ENCODE data around the gene SKOR2.

DNA sequence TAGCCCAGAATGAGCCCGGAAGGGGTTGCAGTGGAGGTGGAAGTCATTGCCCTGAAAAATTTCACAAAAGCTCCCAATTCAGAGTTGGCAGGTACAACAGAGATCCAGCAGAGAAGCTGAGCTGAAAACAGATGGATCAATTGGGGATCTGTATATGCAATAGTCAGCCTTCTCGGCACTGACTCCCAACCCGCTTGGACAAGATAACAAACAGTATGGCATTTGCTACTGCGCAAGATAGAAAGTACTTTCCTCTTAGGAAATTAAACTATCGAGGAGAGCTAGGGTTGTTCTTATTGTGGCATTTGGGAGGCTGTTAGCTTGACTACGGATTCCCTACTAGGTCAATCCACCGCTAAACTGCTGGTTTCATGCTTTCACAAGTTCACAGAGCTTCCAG, 63.7 kb downstream of the SKOR2 start:
- TF ChIP-seq, protein P1, sequence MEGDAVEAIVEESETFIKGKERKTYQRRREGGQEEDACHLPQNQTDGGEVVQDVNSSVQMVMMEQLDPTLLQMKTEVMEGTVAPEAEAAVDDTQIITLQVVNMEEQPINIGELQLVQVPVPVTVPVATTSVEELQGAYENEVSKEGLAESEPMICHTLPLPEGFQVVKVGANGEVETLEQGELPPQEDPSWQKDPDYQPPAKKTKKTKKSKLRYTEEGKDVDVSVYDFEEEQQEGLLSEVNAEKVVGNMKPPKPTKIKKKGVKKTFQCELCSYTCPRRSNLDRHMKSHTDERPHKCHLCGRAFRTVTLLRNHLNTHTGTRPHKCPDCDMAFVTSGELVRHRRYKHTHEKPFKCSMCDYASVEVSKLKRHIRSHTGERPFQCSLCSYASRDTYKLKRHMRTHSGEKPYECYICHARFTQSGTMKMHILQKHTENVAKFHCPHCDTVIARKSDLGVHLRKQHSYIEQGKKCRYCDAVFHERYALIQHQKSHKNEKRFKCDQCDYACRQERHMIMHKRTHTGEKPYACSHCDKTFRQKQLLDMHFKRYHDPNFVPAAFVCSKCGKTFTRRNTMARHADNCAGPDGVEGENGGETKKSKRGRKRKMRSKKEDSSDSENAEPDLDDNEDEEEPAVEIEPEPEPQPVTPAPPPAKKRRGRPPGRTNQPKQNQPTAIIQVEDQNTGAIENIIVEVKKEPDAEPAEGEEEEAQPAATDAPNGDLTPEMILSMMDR (IDR thresholded peaks at IDR 0.05), result no peak
- TF ChIP-seq EP300 (IDR thresholded peaks at IDR 0.05) (no peak), POLR2A (IDR thresholded peaks at IDR 0.05) (no peak)

Data from ovary (tissue), 3 donors.